ENCODE measurements around the gene PTPRN2. TPM values are rescaled to one million over a fixed set of nuclear protein-coding genes. Genes with fewer than 3 reads are reported as not detected.
"Not testable (repeated sequence)": the region's sequence is repeated elsewhere in the genome, so short reads cannot be mapped to it uniquely, and the experiment has no call there.

PTPRN2 gene
- total and polyA plus RNA-seq, 2 of the 13 experiments (the other 11 are each of a cell fraction or from before 2014, with no cell fraction given) = 2.5 to 24.2 TPM

- H3K9me3 ChIP-seq (ENCODE audit: low read length); H3K27ac ChIP-seq (ENCODE audit: extremely low read length, insufficient read depth, low read length); H4K20me1 ChIP-seq (ENCODE audit: insufficient read depth, low read length); in situ Hi-C loops (cut with HindIII; ENCODE audit: extremely low pct_ligation_motif_present, low pct_unique_long_range_greater_than_20kb); FAIRE-seq; H3K79me2 ChIP-seq (ENCODE audit: insufficient read depth, low read length); H3K36me3 ChIP-seq (replicated peaks in 1 of 2; ENCODE audit: control insufficient read depth in 1 of 2, insufficient read depth in 2 of 2, low read length in 2 of 2); ATAC-seq; BruUV-seq (replicated peaks); H2AFZ ChIP-seq (ENCODE audit: low read length); H3K4me1 ChIP-seq (ENCODE audit: insufficient read depth, low read length); POLR2A ChIA-PET; H3K4me3 ChIP-seq (replicated peaks in 1 of 3; ENCODE audit: insufficient read depth in 1 of 3, low read depth in 2 of 3, low read length in 3 of 3); H3K4me2 ChIP-seq (ENCODE audit: low read depth, low read length); DNase-seq (ENCODE audit: low spot score); H3K9ac ChIP-seq (ENCODE audit: insufficient read depth, low read depth, low read length); CTCF ChIA-PET (ENCODE audit: low intra/inter-chr PET ratio, low total read pairs); intact Hi-C loops (cut with micrococcal nuclease; ENCODE audit: unreplicated experiment): not testable (repeated sequence)
- H3K27me3 ChIP-seq (ENCODE audit: control insufficient read depth in 1 of 2, insufficient read depth in 2 of 2, low read length in 2 of 2) = peaks cover 3 to 30% of the 10 kb centered on the region in 2 experiments; a peak in 3 of 5 replicates
- WGBS (ENCODE audit: low lambda C conversion rate) = 60% methylated on average over 31 of the region's 31 CpGs
Measured at GRCh38 chr7:157592636-157593320, 994.8 kb downstream of the PTPRN2 start.

- no peak overlapping the region for H3K4me3 ChIP-seq (replicated peaks in 1 of 3; ENCODE audit: insufficient read depth in 1 of 3, low read depth in 2 of 3, low read length in 3 of 3)
- no peaks in the 10 kb centered on the region for H3K79me2 ChIP-seq (ENCODE audit: insufficient read depth, low read length)
- CTCF ChIA-PET (ENCODE audit: low intra/inter-chr PET ratio, low total read pairs) = no interaction called here
- in situ Hi-C loops (cut with HindIII; ENCODE audit: extremely low pct_ligation_motif_present, low pct_unique_long_range_greater_than_20kb) (no loop called here), intact Hi-C loops (cut with micrococcal nuclease; ENCODE audit: unreplicated experiment) (no loop called here)
- no peaks in the 10 kb centered on the region for H4K20me1 ChIP-seq (ENCODE audit: insufficient read depth, low read length)
- FAIRE-seq (no peak), DNase-seq (ENCODE audit: low spot score) (no peak), ATAC-seq (no peak)
- 27% methylated on average over 2 of the region's 13 CpGs for WGBS (ENCODE audit: low lambda C conversion rate)
- peaks cover 1 to 35% of the 10 kb centered on the region in 2 experiments; a peak in 4 of 5 replicates for H3K27me3 ChIP-seq (ENCODE audit: control insufficient read depth in 1 of 2, insufficient read depth in 2 of 2, low read length in 2 of 2)
- POLR2A ChIA-PET = no interaction called here
- no peak overlapping the region for H2AFZ ChIP-seq (ENCODE audit: low read length)
- H3K27ac ChIP-seq (ENCODE audit: extremely low read length, insufficient read depth, low read length) = no peak overlapping the region
- H3K36me3 ChIP-seq (replicated peaks in 1 of 2; ENCODE audit: control insufficient read depth in 1 of 2, insufficient read depth in 2 of 2, low read length in 2 of 2) = no peaks in the 10 kb centered on the region
- H3K9ac ChIP-seq (ENCODE audit: insufficient read depth, low read depth, low read length) = no peak overlapping the region
- BruUV-seq (replicated peaks) = no TSS peak
- H3K9me3 ChIP-seq (ENCODE audit: low read length) = no peaks in the 10 kb centered on the region
- H3K4me2 ChIP-seq (ENCODE audit: low read depth, low read length) = no peak overlapping the region
- no peaks in the 10 kb centered on the region for H3K4me1 ChIP-seq (ENCODE audit: insufficient read depth, low read length)
- TF ChIP-seq ZNF264 (CRISPR knock-in tag; IDR thresholded peaks at IDR 0.05) = no peak
- TF ChIP-seq LRRFIP1 (CRISPR knock-in tag; conservative IDR thresholded peaks at IDR 0.05) = no peak
- no peak for TF ChIP-seq GMEB2 (CRISPR knock-in tag; IDR thresholded peaks at IDR 0.05; ENCODE audit: low read depth)
- TF ChIP-seq ZBTB2 (CRISPR knock-in tag; IDR thresholded peaks at IDR 0.05; ENCODE audit: low read depth) = no peak
- no peak for TF ChIP-seq ZNF282 (IDR thresholded peaks at IDR 0.05; ENCODE audit: partially characterized antibody)
- no peak for TF ChIP-seq DPF2 (CRISPR knock-in tag; IDR thresholded peaks at IDR 0.05; ENCODE audit: borderline replicate concordance, low read depth)
- TF ChIP-seq TFAP4 (IDR thresholded peaks at IDR 0.05; ENCODE audit: borderline replicate concordance, low read depth) = no peak
- TF ChIP-seq MED13 (CRISPR knock-in tag; IDR thresholded peaks at IDR 0.05) = no peak
- no peak for TF ChIP-seq GLMP (CRISPR knock-in tag; IDR thresholded peaks at IDR 0.05; ENCODE audit: borderline replicate concordance)
Measured at GRCh38 chr7:157590526-157590925, 997.1 kb downstream of the PTPRN2 start.
